HL-60 (cell line): Measurements from ENCODE around the gene CLSTN1.

ENCODE experiments used
- DNase-seq, 2 experiments: peaks; one replicate each; pipeline ENCODE4 v3.0.0-alpha.2; 2010 to 2020; ENCODE audit warnings: low read depth in 1 of 2, low spot score in 1 of 2
- H3K27ac ChIP-seq: fragments of 250-450 bp; sonication (Bioruptor Pico); replicated peaks from 2 replicates; pipeline ENCODE4 v1.5.1; 2020; ENCODE audit warnings: mild to moderate bottlenecking, moderate library complexity
- H3K27me3 ChIP-seq: fragments of 250-450 bp; sonication (Bioruptor Pico); 2 replicates; pipeline ENCODE4 v1.5.1; 2021; ENCODE audit warnings: mild to moderate bottlenecking, moderate library complexity; ENCODE audit not compliant: insufficient read depth, poor library complexity, severe bottlenecking
- H3K4me3 ChIP-seq: replicated peaks from 2 replicates; pipeline ENCODE4 v1.5.1; 2011; ENCODE audit warnings: mild to moderate bottlenecking, control low read depth, low read length; ENCODE audit not compliant: insufficient read depth
- GABPA ChIP-seq: IDR thresholded peaks from 2 replicates; pipeline ENCODE4 v1.6.1; 2012; ENCODE audit warnings: low read depth
- POLR2AphosphoS5 ChIP-seq: IDR thresholded peaks from 2 replicates; pipeline ENCODE4 v1.6.1; 2012; ENCODE audit warnings: low read depth
- REST ChIP-seq: IDR thresholded peaks from 2 replicates; pipeline ENCODE4 v1.6.1; 2012; ENCODE audit warnings: low read depth; ENCODE audit not compliant: insufficient replicate concordance
- SPI1 ChIP-seq: IDR thresholded peaks from 2 replicates; pipeline ENCODE4 v1.6.1; 2012; ENCODE audit warnings: low read depth, mild to moderate bottlenecking, borderline replicate concordance
- TF ChIP-seq, protein P1 (sequence below): IDR thresholded peaks from one replicate; pipeline ENCODE4 v1.5.1; 2011; ENCODE audit warnings: low read length, control low read depth, inconsistent platforms; ENCODE audit not compliant: insufficient read depth

The CLSTN1 gene

DNA sequence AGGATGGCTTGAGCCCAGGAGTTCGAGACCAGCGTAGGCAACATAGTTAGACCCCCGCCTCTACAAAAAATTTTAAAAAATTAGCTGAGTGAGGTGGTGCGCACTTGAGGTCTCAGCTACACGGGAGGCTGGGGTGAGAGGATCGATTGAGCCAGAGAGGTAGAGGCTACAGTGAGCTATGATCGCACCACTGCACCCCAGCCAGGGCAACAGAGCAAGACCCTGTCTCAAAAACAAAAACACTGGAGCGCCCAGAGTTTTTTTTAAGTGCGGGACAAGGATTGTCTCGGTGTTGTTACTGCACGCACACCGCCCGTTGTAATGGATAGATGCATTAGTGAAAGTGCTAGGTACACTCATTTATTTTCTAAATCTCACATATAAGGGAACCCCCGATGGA, 135.2 kb downstream of the CLSTN1 start:
- TF ChIP-seq, protein P1, sequence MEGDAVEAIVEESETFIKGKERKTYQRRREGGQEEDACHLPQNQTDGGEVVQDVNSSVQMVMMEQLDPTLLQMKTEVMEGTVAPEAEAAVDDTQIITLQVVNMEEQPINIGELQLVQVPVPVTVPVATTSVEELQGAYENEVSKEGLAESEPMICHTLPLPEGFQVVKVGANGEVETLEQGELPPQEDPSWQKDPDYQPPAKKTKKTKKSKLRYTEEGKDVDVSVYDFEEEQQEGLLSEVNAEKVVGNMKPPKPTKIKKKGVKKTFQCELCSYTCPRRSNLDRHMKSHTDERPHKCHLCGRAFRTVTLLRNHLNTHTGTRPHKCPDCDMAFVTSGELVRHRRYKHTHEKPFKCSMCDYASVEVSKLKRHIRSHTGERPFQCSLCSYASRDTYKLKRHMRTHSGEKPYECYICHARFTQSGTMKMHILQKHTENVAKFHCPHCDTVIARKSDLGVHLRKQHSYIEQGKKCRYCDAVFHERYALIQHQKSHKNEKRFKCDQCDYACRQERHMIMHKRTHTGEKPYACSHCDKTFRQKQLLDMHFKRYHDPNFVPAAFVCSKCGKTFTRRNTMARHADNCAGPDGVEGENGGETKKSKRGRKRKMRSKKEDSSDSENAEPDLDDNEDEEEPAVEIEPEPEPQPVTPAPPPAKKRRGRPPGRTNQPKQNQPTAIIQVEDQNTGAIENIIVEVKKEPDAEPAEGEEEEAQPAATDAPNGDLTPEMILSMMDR: no peak
- no peak for TF ChIP-seq REST
- TF ChIP-seq POLR2AphosphoS5: no peak
- no peak for TF ChIP-seq SPI1
- no peak for TF ChIP-seq GABPA
- Histone ChIP-seq H3K4me3 (no peak overlapping the region), H3K27ac (no peak overlapping the region), H3K27me3 (no peaks in the 10 kb centered on the region)
- no peak for DNase-seq

DNA sequence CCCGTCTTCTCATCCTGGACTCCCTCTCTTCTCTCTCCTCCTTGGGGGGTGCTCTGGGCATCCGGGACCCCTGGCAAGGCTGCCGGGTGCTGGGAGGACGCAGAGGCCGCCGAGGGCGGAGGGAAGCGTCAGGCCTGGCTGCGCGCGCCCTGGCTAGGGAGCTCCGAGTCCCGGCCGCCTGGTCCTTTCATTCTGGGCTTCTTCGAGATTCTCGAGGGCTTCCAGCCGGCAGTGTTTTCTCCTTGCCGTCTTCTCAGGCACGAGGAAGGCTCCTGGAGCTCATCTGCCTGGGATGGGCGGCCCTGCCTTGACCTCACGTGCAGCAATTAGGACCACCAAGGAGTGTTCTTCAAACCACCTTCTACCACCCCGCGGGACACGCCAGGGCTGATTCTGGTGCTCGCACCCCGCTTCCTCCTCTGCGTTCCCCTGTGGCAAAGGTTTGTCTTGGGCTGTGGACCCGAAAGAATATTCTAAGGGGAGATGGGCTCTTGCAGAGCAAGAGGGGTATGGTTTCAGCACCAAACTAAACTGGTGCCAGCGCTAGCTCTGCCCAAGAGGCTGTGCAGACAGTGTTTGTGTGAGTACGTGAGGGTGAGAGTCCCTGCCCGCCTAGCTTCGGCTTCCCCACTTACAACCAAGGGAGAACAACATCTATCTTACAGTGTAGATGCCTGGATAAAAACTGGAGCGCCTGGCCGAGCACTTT, 135.7 kb downstream of the CLSTN1 start:
- Histone ChIP-seq H3K4me3 (no peak overlapping the region), H3K27ac (no peak overlapping the region), H3K27me3 (no peaks in the 10 kb centered on the region)
- no peak for DNase-seq
- TF ChIP-seq POLR2AphosphoS5 (no peak), GABPA (no peak), SPI1 (no peak), REST (no peak)
- TF ChIP-seq, protein P1: no peak

- Histone ChIP-seq H3K27ac (no peak overlapping the region), H3K4me3 (no peak overlapping the region), H3K27me3 (no peaks in the 10 kb centered on the region)
- TF ChIP-seq SPI1 (no peak), GABPA (no peak), POLR2AphosphoS5 (no peak), REST (no peak)
- TF ChIP-seq, protein P1: no peak
- DNase-seq: no peak
Measured at GRCh38 chr1:9687120-9687873, 136.5 kb downstream of the CLSTN1 start.
